IMR-90 (cell line): ENCODE measurements around the gene ZMYND10. TPM values are rescaled to one million over a fixed set of nuclear protein-coding genes. Genes with fewer than 3 reads are reported as not detected.

Experiments used
- ATAC-seq: fragments of 200-7000 bp; cut with Tn5 transposase; 2 replicates; pipeline ENCODE4 v1.9.1; 2020; ENCODE audit warnings: low read depth, mild to moderate bottlenecking, moderate library complexity
- BruUV-seq: library from RNA; stranded (reverse); fragments of 400-500 nt; replicated peaks from 2 replicates; lab custom pipeline; 2021; lab: Mats Ljungman, UMichigan
- CTCF ChIA-PET: fragments of 300-600 bp; formaldehyde crosslinking; extraction: SDS; loops from one replicate; lab custom pipeline; 2021; ENCODE audit warnings: antibody characterized with exemption; lab: Yijun Ruan, JAX
- POLR2A ChIA-PET: fragments of 300-600 bp; sonication (Branson Sonifier 250); formaldehyde crosslinking; loops from one replicate; lab custom pipeline; 2022; ENCODE audit warnings: antibody characterized with exemption; ENCODE audit not compliant: unreplicated experiment; lab: Charles Lee
- DNase-seq: peaks from one replicate; pipeline ENCODE4 v3.0.0; 2013
- H2AFZ ChIP-seq: replicated peaks from 2 replicates; pipeline ENCODE3; 2013; ENCODE audit warnings: low read length, mild to moderate bottlenecking; ENCODE audit not compliant: poor library complexity
- H2AK5ac ChIP-seq: 2 replicates; pipeline ENCODE4 v1.6.1; 2013; ENCODE audit warnings: low read depth, low read length, inconsistent platforms
- H2AK9ac ChIP-seq: replicated peaks from 2 replicates; pipeline ENCODE3; 2013; ENCODE audit warnings: mild to moderate bottlenecking, low read depth, low read length, moderate library complexity; ENCODE audit not compliant: poor library complexity
- H2BK120ac ChIP-seq: 2 replicates; pipeline ENCODE4 v1.6.1; 2013; ENCODE audit warnings: low read depth, low read length, inconsistent platforms
- H2BK15ac ChIP-seq: 3 replicates; pipeline ENCODE4 v1.6.1; 2013; ENCODE audit warnings: low read depth, low read length, inconsistent platforms
- H2BK20ac ChIP-seq: 2 replicates; pipeline ENCODE4 v1.6.1; 2013; ENCODE audit warnings: low read depth, mild to moderate bottlenecking, inconsistent platforms, low read length, moderate library complexity
- H2BK5ac ChIP-seq: 2 replicates; pipeline ENCODE4 v1.6.1; 2013; ENCODE audit warnings: mild to moderate bottlenecking, low read depth, low read length, inconsistent platforms; ENCODE audit not compliant: poor library complexity, severe bottlenecking
- H3K14ac ChIP-seq: replicated peaks from 2 replicates; pipeline ENCODE4 v1.6.1; 2013; ENCODE audit warnings: low read depth, low read length, inconsistent platforms
- H3K18ac ChIP-seq: 2 replicates; pipeline ENCODE4 v1.6.1; 2013; ENCODE audit warnings: low read depth, low read length, control low read depth
- H3K23ac ChIP-seq: 2 replicates; pipeline ENCODE4 v1.6.1; 2013; ENCODE audit warnings: low read depth, low read length, inconsistent platforms
- H3K27ac ChIP-seq: 2 replicates; pipeline ENCODE4 v1.5.1; 2013; ENCODE audit warnings: mild to moderate bottlenecking, control low read depth, low read length; ENCODE audit not compliant: insufficient read depth
- H3K27me3 ChIP-seq: 2 replicates; pipeline ENCODE4 v1.6.1; 2013; ENCODE audit warnings: low read length; ENCODE audit not compliant: control insufficient read depth, insufficient read depth
- H3K36me3 ChIP-seq: 2 replicates; pipeline ENCODE4 v1.6.1; 2013; ENCODE audit warnings: low read length, mixed read lengths; ENCODE audit not compliant: control insufficient read depth, insufficient read depth
- H3K4ac ChIP-seq: 2 replicates; pipeline ENCODE4 v1.6.1; 2013; ENCODE audit warnings: low read depth, low read length, inconsistent platforms
- H3K4me1 ChIP-seq: 2 replicates; pipeline ENCODE4 v1.6.1; 2013; ENCODE audit warnings: low read length, mixed read lengths; ENCODE audit not compliant: control insufficient read depth, insufficient read depth
- H3K4me2 ChIP-seq: 2 replicates; pipeline ENCODE4 v1.6.1; 2013; ENCODE audit warnings: low read depth, mild to moderate bottlenecking, control low read depth, low read length, moderate library complexity
- H3K4me3 ChIP-seq: 2 replicates; pipeline ENCODE4 v1.5.1; 2013; ENCODE audit warnings: low read depth, mild to moderate bottlenecking, control low read depth, low read length, moderate library complexity; ENCODE audit not compliant: insufficient read depth
- H3K56ac ChIP-seq: 2 replicates; pipeline ENCODE4 v1.6.1; 2013; ENCODE audit warnings: low read length, inconsistent platforms; ENCODE audit not compliant: insufficient read depth; ENCODE audit errors: extremely low read depth
- H3K79me1 ChIP-seq, 2 experiments: 2 replicates each; pipeline ENCODE4 v1.6.1; 2013; ENCODE audit warnings: low read length in 2 of 2, inconsistent platforms in 1 of 2, low read depth in 1 of 2
- H3K9ac ChIP-seq: 2 replicates; pipeline ENCODE4 v1.6.1; 2013; ENCODE audit warnings: low read depth, low read length, control low read depth
- H3K9me1 ChIP-seq: 2 replicates; pipeline ENCODE4 v1.6.1; 2013; ENCODE audit warnings: low read length, inconsistent platforms; ENCODE audit not compliant: insufficient read depth
- H3K9me3 ChIP-seq: 2 replicates; pipeline ENCODE4 v1.6.1; 2013; ENCODE audit warnings: low read length; ENCODE audit not compliant: control insufficient read depth, insufficient read depth
- H4K20me1 ChIP-seq: 2 replicates; pipeline ENCODE4 v1.6.1; 2013; ENCODE audit warnings: low read length, inconsistent platforms; ENCODE audit not compliant: insufficient read depth
- H4K5ac ChIP-seq: 2 replicates; pipeline ENCODE4 v1.6.1; 2013; ENCODE audit warnings: mild to moderate bottlenecking, low read depth, low read length, control low read depth
- H4K8ac ChIP-seq, 2 experiments: 2 replicates each; pipeline ENCODE4 v1.6.1; 2013; ENCODE audit warnings: low read depth in 2 of 2, low read length in 2 of 2, control low read depth in 1 of 2, inconsistent platforms in 1 of 2
- H4K91ac ChIP-seq: 2 replicates; pipeline ENCODE4 v1.6.1; 2013; ENCODE audit warnings: low read depth, low read length, inconsistent platforms; ENCODE audit not compliant: insufficient read depth
- BHLHE40 ChIP-seq: fragments of 150-350 bp; IDR thresholded peaks from 2 replicates; pipeline ENCODE4 v1.6.1; 2016; ENCODE audit warnings: mild to moderate bottlenecking, low read depth, low read length
- CHD1 ChIP-seq: IDR thresholded peaks from 2 replicates; pipeline ENCODE4 v1.6.1; 2012; ENCODE audit warnings: low read depth, low read length, improper control_type of control experiment
- FOS ChIP-seq: fragments of 150-350 bp; IDR thresholded peaks from 2 replicates; pipeline ENCODE4 v1.6.1; 2016; ENCODE audit warnings: low read depth, low read length
- NFE2L2 ChIP-seq: fragments of 150-350 bp; IDR thresholded peaks from 2 replicates; pipeline ENCODE4 v1.6.1; 2016; ENCODE audit warnings: low read depth, mild to moderate bottlenecking, low read length
- POLR2A ChIP-seq: IDR thresholded peaks from 2 replicates; pipeline ENCODE4 v1.6.1; 2012; ENCODE audit warnings: mild to moderate bottlenecking, low read depth, low read length
- SMC3 ChIP-seq: fragments of 150-350 bp; IDR thresholded peaks from 2 replicates; pipeline ENCODE4 v1.6.1; 2016; ENCODE audit warnings: low read depth, mild to moderate bottlenecking, antibody characterized with exemption, low read length, moderate library complexity
- WGBS, 2 experiments: methylation state at CpG; one replicate each; pipeline versions ENCODE4 v1.1.5 to v1.1.7; 2013; ENCODE audit warnings: missing lambda C conversion rate in 2 of 2; ENCODE audit not compliant: insufficient read length in 1 of 2; ENCODE audit errors: extremely low coverage in 2 of 2; 5-methylcytosine and 5-hydroxymethylcytosine counted together
- dilution Hi-C: fragments of 300-500 bp; cut with HindIII; formaldehyde crosslinking; loops from one replicate; pipeline ENCODE4 v1.14.3; 2018; ENCODE audit warnings: low sequenced_read_pairs; ENCODE audit not compliant: unreplicated experiment
- in situ Hi-C: fragments of 300-500 bp; cut with MboI; formaldehyde crosslinking; loops from 3 replicates; pipeline ENCODE4 v1.14.3; 2019; ENCODE audit warnings: low sequenced_read_pairs, inconsistent platforms, mixed read lengths
- intact Hi-C: fragments of 100-400 bp; cut with micrococcal nuclease; formaldehyde crosslinking; loops from 2 replicates; pipeline ENCODE4 v1.10.0; 2022
- polyA plus RNA-seq, 3 experiments: library from polyadenylated mRNA; depleted of rRNA; stranded (reverse); fragments of >200 nt; gene quantifications; 2 replicates each; pipeline ENCODE4 v1.2.3, GENCODE V29; 2012; ENCODE audit warnings: low replicate concordance in 1 of 3
- total RNA-seq: library from RNA; depleted of rRNA; stranded (reverse); fragments of >200 nt; gene quantifications from 2 replicates; pipeline ENCODE4 v1.2.3, GENCODE V29; 2012
- TF ChIP-seq, protein P1 (sequence below): fragments of 150-350 bp; IDR thresholded peaks from 2 replicates; pipeline ENCODE4 v1.6.1; 2017; ENCODE audit warnings: mild to moderate bottlenecking, antibody characterized with exemption, low read length, low read depth

Gene ZMYND10
- total and polyA plus RNA-seq, 2 of the 4 experiments (the other 2 are of a cell fraction) = 1.1 to 1.4 TPM

DNA sequence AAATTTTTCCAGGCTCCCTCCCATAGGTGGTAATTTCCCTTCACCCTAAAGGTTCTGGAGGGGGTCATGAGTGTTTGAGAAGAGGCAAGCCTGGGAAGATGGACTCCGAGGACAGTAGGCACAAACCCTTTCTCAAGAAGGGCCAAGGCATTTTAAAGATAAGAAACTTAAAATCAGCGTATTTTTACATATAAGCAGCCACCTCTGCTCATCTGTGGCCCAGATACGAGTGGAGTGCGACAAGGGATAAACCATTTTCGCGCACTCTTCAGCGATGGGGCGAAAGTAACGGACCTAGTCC lies 5.4 kb downstream of the ZMYND10 start:
- H3K9me3 ChIP-seq = no peaks in the 10 kb centered on the region
- H3K56ac ChIP-seq = peak overlapping the region; percentile 2; the same call in 1 of the 2 replicates
- peak overlapping the region; percentile 94 for H2AFZ ChIP-seq
- no peaks in the 10 kb centered on the region for H3K27me3 ChIP-seq
- peak overlapping the region; percentile 59 to 97; a peak in 3 of 4 replicates for H4K8ac ChIP-seq
- H2AK5ac ChIP-seq = peak overlapping the region; percentile 54; the same call in 1 of the 2 replicates
- peak overlapping the region; percentile 73 for H4K91ac ChIP-seq
- ATAC-seq = no peak
- H3K79me1 ChIP-seq = peaks cover 15 to 42% of the 10 kb centered on the region in 2 experiments; a peak in 3 of 4 replicates
- peak overlapping the region; percentile 7 for H2BK120ac ChIP-seq
- no peak overlapping the region; the same call in 1 of the 2 replicates for H2BK20ac ChIP-seq
- in situ Hi-C loops = loop anchor here (25.0 kb wide), 3 partner anchors 1047 to 1822 kb away; partner anchors contain the start of genes ABHD14B, GPR62, MANF and PCBP4
- 13% methylated on average over 3 of the region's 9 CpGs; no CpG with 5 or more reads in 1 of the 2 experiments for WGBS, 2 experiments
- H3K23ac ChIP-seq = peak overlapping the region; percentile 34; the same call in 1 of the 2 replicates
- H3K4me2 ChIP-seq = peak overlapping the region; percentile 79
- H3K4me3 ChIP-seq = peak overlapping the region; percentile 43
- TF ChIP-seq NFE2L2 (no peak), CHD1 (no peak), POLR2A (no peak), SMC3 (no peak), FOS (no peak), BHLHE40 (no peak)
- TF ChIP-seq, protein P1, sequence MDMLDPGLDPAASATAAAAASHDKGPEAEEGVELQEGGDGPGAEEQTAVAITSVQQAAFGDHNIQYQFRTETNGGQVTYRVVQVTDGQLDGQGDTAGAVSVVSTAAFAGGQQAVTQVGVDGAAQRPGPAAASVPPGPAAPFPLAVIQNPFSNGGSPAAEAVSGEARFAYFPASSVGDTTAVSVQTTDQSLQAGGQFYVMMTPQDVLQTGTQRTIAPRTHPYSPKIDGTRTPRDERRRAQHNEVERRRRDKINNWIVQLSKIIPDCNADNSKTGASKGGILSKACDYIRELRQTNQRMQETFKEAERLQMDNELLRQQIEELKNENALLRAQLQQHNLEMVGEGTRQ = no peak
- dilution Hi-C loops = no loop called here
- H4K20me1 ChIP-seq = peaks cover 17% of the 10 kb centered on the region
- H3K18ac ChIP-seq = peak overlapping the region; percentile 81
- peak overlapping the region; percentile 69; the same call in 1 of the 2 replicates for H3K9ac ChIP-seq
- no peaks in the 10 kb centered on the region; the same call in 1 of the 2 replicates for H3K36me3 ChIP-seq
- peak overlapping the region; percentile 11; the same call in 1 of the 3 replicates for H2BK15ac ChIP-seq
- H3K4me1 ChIP-seq = peaks cover 24% of the 10 kb centered on the region
- H3K4ac ChIP-seq = peak overlapping the region; percentile 39
- no TSS peak for BruUV-seq
- DNase-seq = no peak
- H4K5ac ChIP-seq = peak overlapping the region; percentile 81
- H2BK5ac ChIP-seq = peak overlapping the region; percentile 82
- intact Hi-C loops = no loop called here
- peaks cover 15% of the 10 kb centered on the region for H3K9me1 ChIP-seq
- CTCF ChIA-PET = no interaction called here
- peak overlapping the region; percentile 3 for H3K14ac ChIP-seq
- peak overlapping the region; percentile 44 for H3K27ac ChIP-seq
- peak overlapping the region; percentile 11 for H2AK9ac ChIP-seq
- POLR2A ChIA-PET = interaction anchor here (0.6 kb wide), 1 partner anchor 10 kb away, joined by 4 read pairs; the partner anchor contains the start of genes CYB561D2 and NPRL2
